Stimulated activated CD8-positive, alpha-beta memory T cell treated with anti-CD3 and anti-CD28 coated beads, Interleukin-15, amount 100 ng/mL, for 1 hour (primary cell): ENCODE measurements around the gene SVIL.
"Not testable (repeated sequence)": the region's sequence is repeated elsewhere in the genome, so short reads cannot be mapped to it uniquely, and the experiment has no call there.

Source experiments
- DNase-seq: peaks from one replicate; pipeline ENCODE4 v3.0.0-alpha.2; 2020; ENCODE audit warnings: low read depth

The SVIL gene

GRCh38 chr10:29600067-29600466, 34.7 kb downstream of the SVIL start:
- no peak for DNase-seq

- no peak for DNase-seq
Observed at GRCh38 chr10:29598851-29599311, 35.9 kb downstream of the SVIL start.

- DNase-seq: no peak
Observed at GRCh38 chr10:29596826-29597225, 37.9 kb downstream of the SVIL start.

GRCh38 chr10:29596356-29596755, 38.4 kb downstream of the SVIL start:
- no peak for DNase-seq

- no peak for DNase-seq
Observed at GRCh38 chr10:29595636-29596225, 39.0 kb downstream of the SVIL start.

- no peak for DNase-seq
Observed at GRCh38 chr10:29595146-29595545, 39.6 kb downstream of the SVIL start.

GRCh38 chr10:29591651-29591968, 43.2 kb downstream of the SVIL start:
- no peak for DNase-seq

GRCh38 chr10:29590915-29591650, 43.7 kb downstream of the SVIL start:
- DNase-seq: no peak

- DNase-seq: no peak
Observed at GRCh38 chr10:29588629-29589421, 45.9 kb downstream of the SVIL start.

GRCh38 chr10:29587750-29588628, 46.8 kb downstream of the SVIL start:
- not testable (repeated sequence) for DNase-seq

GRCh38 chr10:29587102-29587749, 47.5 kb downstream of the SVIL start:
- DNase-seq: not testable (repeated sequence)

GRCh38 chr10:29586509-29586908, 48.3 kb downstream of the SVIL start:
- DNase-seq: no peak

GRCh38 chr10:29585488-29585976, 49.2 kb downstream of the SVIL start:
- no peak for DNase-seq

- DNase-seq: no peak
Observed at GRCh38 chr10:29584436-29584835, 50.3 kb downstream of the SVIL start.

- no peak for DNase-seq
Observed at GRCh38 chr10:29583674-29584073, 51.1 kb downstream of the SVIL start.

GRCh38 chr10:29582769-29583168, 52.0 kb downstream of the SVIL start:
- DNase-seq: not testable (repeated sequence)

GRCh38 chr10:29579455-29579970, 55.3 kb downstream of the SVIL start:
- DNase-seq: no peak

- no peak for DNase-seq
Observed at GRCh38 chr10:29578457-29578856, 56.3 kb downstream of the SVIL start.

- no peak for DNase-seq
Observed at GRCh38 chr10:29576681-29577080, 58.1 kb downstream of the SVIL start.

GRCh38 chr10:29575098-29575455, 59.7 kb downstream of the SVIL start:
- DNase-seq: no peak
